GM21526 (cell line): Measurements from ENCODE around the gene TREML2.

Experiments used
- ATAC-seq: cut with Tn5 transposase; IDR thresholded peaks from one replicate; pipeline ENCODE4 v1.9.1; 2021; ENCODE audit warnings: moderate library complexity; ENCODE audit not compliant: unreplicated experiment, low FRiP score

The TREML2 gene

DNA sequence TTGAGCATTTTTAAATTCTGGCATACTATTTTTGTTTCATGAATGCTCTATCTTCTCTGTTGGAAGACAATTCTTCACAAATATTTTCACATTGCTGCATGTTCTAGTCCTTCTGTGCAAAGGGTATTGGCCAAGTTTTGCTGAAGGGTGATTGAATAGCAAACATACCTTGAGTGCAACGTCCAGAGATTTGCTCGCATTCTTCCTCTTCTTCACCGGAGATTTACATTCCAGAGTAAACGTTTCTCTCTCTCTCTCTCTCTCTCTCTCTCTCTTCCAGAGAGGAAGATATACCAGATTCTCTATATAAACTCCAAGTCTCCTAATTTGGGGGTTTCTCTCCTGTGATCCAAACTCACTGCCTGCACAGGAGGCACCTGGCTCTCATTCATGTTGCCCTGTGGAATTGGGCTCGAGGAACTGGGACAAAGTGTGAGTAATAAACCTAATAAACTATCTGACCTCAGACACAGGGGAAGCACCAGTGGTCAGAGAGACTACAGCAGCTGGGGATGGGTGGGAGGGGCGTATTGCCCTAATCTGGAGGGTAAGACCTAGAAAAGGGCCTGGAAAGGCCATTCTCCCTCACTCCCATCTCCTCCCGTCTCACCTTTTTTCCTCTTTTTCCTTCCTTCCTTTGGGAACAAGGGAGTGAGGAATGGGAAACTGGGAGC lies 45.7 kb downstream of the TREML2 start:
- no peak for ATAC-seq

DNA sequence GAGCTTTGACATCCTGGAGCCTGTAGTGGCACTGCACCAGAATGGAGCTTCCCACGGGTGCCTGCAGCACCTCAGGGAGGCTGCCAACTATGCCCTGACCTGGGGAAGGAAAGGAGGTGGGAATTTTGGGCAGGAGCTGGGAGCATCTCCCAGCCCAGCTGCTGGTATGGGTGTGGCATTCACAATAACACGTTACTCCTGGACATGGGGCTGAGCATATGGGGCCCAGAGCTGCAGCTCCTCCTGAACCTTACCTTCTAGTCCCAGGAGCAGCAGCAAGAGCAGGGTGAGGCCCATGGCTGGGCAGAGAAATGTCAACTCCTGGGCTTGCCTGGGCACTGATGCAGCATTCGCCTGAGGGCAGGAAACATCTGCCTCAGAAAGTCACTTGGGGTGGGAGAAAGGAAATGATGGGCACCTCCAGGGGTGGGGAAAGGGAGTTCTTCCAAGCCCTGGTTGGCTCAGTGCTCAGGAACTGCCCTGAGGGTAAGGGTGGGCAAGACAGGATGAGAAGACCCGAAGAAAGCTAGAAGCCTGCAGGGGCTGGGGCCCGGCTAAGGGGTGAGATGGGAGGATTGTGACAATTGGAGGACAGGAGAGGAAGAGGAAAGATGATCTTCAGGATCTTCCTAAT lies 46.8 kb downstream of the TREML2 start, which contains the start of gene TREML1:
Gene TREML1, minus strand, starts transcription at position 356 of the 634 bp plus-strand sequence. Its CDS starts 59 bp downstream, at position 297.
- ATAC-seq: no peak

DNA sequence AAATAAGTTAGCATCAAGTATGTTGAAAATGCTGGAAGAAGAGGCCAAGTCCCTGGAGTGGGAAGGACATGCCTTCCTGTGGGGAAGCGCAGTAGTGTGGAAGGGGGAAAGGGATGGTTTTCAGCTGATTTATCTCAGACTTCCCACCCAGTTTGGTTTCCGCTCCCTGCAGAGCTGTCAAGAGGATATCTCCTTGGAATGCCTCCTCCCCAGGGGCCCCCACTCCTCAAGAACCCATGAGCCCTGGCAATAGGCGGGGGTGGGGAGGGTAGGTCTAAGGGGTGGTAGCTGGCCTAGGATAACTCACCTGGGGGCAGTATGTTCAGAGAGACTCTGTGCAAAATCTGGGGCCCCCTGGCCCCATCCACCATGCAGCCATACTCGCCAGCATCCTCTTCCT lies 47.5 kb downstream of the TREML2 start:
- ATAC-seq: no peak

DNA sequence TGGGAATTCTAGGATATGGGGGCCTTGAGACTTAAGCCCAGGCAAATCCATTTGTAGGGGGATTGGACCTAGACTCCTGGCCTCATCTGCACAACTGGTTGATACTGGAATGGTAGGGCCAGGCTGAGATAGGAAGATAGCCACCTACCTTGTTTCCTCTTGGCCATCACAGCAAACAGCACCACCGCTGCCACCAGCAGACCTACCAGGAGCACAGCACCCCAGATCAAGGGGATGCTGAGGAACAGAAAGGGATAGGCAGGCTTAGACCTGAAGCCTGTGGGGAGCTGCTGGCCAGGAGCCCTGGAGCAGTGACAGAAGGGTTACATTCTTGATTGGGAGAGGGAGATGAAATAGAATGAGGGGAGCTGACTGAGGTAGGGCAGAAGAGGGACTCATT lies 50.3 kb downstream of the TREML2 start:
- no peak for ATAC-seq

DNA sequence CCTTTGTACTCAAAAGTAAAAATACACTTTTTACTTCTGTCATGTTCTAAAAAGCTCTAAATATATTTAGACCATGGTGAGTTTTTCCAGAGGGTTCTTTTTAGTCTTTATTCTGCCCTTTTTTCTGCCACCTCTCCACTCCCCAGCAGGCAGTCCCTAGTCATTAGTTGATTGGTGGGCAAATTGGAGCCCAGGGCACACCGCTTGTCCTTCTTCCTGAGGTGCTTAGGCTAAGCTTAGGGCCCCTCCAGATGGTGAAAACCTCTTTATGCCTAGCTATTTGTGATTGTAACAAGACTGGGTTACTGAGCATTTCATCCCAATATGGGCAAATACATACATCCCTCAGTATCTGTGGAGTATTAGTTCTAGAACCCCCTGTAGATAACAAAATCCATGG lies 53.0 kb downstream of the TREML2 start:
- no peak for ATAC-seq
